ENCODE results near the gene FOXK1.
"Not testable (repeated sequence)": the region's sequence is repeated elsewhere in the genome, so short reads cannot be mapped to it uniquely, and the experiment has no call there.

GRCh38 chr7:4802577-4802976, 120.5 kb downstream of the FOXK1 start:
- not testable (repeated sequence) for TF ChIP-seq POLR2AphosphoS5 (IDR thresholded peaks at IDR 0.05; ENCODE audit: borderline replicate concordance, low read depth, low read length); FOXP2 (optimal IDR thresholded peaks at IDR 0.05; ENCODE audit: control extremely low read depth, extremely low read length, insufficient read depth); EZH2 (IDR thresholded peaks at IDR 0.05)
